Retina (tissue), 1 donor: ENCODE data around the gene TRIM6.
A peak's percentile ranks its signal among the peaks of the same experiment; 100 is the strongest.
"Not testable (repeated sequence)": the region's sequence is repeated elsewhere in the genome, so short reads cannot be mapped to it uniquely, and the experiment has no call there.

Source experiments
- DNase-seq: peaks from one replicate; pipeline ENCODE4 v3.0.0-alpha.2; 2016

The TRIM6 gene

GRCh38 chr11:5604896-5605295 is 8.5 kb downstream of the TRIM6 start:
- DNase-seq: no peak

GRCh38 chr11:5605849-5606248 is 9.4 kb downstream of the TRIM6 start:
- no peak for DNase-seq

GRCh38 chr11:5608808-5609207 is 12.4 kb downstream of the TRIM6 start:
- no peak for DNase-seq

- DNase-seq: no peak
These were observed 14.0 kb downstream of the TRIM6 start for GRCh38 chr11:5610446-5610845.

GRCh38 chr11:5611627-5612026 is 15.2 kb downstream of the TRIM6 start:
- DNase-seq: no peak

- no peak for DNase-seq
These were observed 22.4 kb downstream of the TRIM6 start for GRCh38 chr11:5618807-5619206.

- no peak for DNase-seq
These were observed 24.4 kb downstream of the TRIM6 start for GRCh38 chr11:5620651-5621521.

- DNase-seq: no peak
These were observed 25.1 kb downstream of the TRIM6 start for GRCh38 chr11:5621580-5621979.

- DNase-seq: no peak
These were observed 26.4 kb downstream of the TRIM6 start for GRCh38 chr11:5622802-5623201.

GRCh38 chr11:5624489-5625279 is 28.2 kb downstream of the TRIM6 start, which contains the start of gene TRIM34:
Gene TRIM34 (plus strand): TSS chr11:5625001. CDS start chr11:5632332, 7,331 bp downstream.
- peak; percentile 27 for DNase-seq

- DNase-seq: no peak
These were observed 28.8 kb downstream of the TRIM6 start for GRCh38 chr11:5625281-5625680.

GRCh38 chr11:5626196-5626595 is 29.8 kb downstream of the TRIM6 start:
- no peak for DNase-seq

GRCh38 chr11:5631417-5631816 is 35.0 kb downstream of the TRIM6 start:
- DNase-seq: no peak

GRCh38 chr11:5631969-5632635 is 35.7 kb downstream of the TRIM6 start:
- DNase-seq: no peak

- no peak for DNase-seq
These were observed 43.5 kb downstream of the TRIM6 start for GRCh38 chr11:5639953-5640352.

- no peak for DNase-seq
These were observed 47.1 kb downstream of the TRIM6 start for GRCh38 chr11:5643585-5643984.

- DNase-seq: no peak
These were observed 49.7 kb downstream of the TRIM6 start for GRCh38 chr11:5646139-5646538.

GRCh38 chr11:5655474-5655873 is 59.0 kb downstream of the TRIM6 start:
- DNase-seq: no peak

- not testable (repeated sequence) for DNase-seq
These were observed 60.5 kb downstream of the TRIM6 start for GRCh38 chr11:5656956-5657355.

- DNase-seq: no peak
These were observed 61.9 kb downstream of the TRIM6 start for GRCh38 chr11:5658318-5658717.
